HAP-1 (cell line): ENCODE data around the gene CREB3L1.
A peak's percentile ranks its signal among the peaks of the same experiment; 100 is the strongest.
"Not testable (repeated sequence)": the region's sequence is repeated elsewhere in the genome, so short reads cannot be mapped to it uniquely, and the experiment has no call there.

Experiments
- DNase-seq, 2 experiments: peaks; one replicate each; pipeline ENCODE4 v3.0.0-alpha.2; 2016 to 2020; ENCODE audit warnings: low spot score in 2 of 2
- H3K27me3 ChIP-seq: fragments of 250-450 bp; sonication (Bioruptor Pico); 2 replicates; pipeline ENCODE4 v1.5.1; 2020; ENCODE audit warnings: low read depth, mild to moderate bottlenecking, moderate library complexity
- H3K36me3 ChIP-seq: fragments of 250-450 bp; sonication (Bioruptor Pico); replicated peaks from 2 replicates; pipeline ENCODE4 v1.5.1; 2020; ENCODE audit warnings: mild to moderate bottlenecking
- H3K4me1 ChIP-seq: fragments of 250-450 bp; sonication (Bioruptor Pico); 2 replicates; pipeline ENCODE4 v1.5.1; 2020; ENCODE audit warnings: mild to moderate bottlenecking
- H3K4me3 ChIP-seq: fragments of 250-450 bp; sonication (Bioruptor Pico); 2 replicates; pipeline ENCODE4 v1.5.1; 2020; ENCODE audit warnings: mild to moderate bottlenecking, moderate library complexity
- H3K9me3 ChIP-seq: fragments of 250-450 bp; sonication (Bioruptor Pico); 2 replicates; pipeline ENCODE4 v1.5.1; 2020; ENCODE audit warnings: mild to moderate bottlenecking, moderate library complexity
- in situ Hi-C: fragments of 300-500 bp; cut with MboI; formaldehyde crosslinking; loops from 3 replicates; pipeline ENCODE4 v1.14.3; 2020; ENCODE audit warnings: low sequenced_read_pairs, inconsistent platforms, mixed read lengths

The CREB3L1 gene

GRCh38 chr11:46302866-46303265 lies 25.4 kb downstream of the CREB3L1 start:
- Histone ChIP-seq H3K9me3 (no peaks in the 10 kb centered on the region), H3K27me3 (no peaks in the 10 kb centered on the region), H3K4me3 (no peak overlapping the region), H3K4me1 (no peaks in the 10 kb centered on the region), H3K36me3 (no peaks in the 10 kb centered on the region)
- in situ Hi-C loops, result no loop called here
- no peak for DNase-seq

DNA sequence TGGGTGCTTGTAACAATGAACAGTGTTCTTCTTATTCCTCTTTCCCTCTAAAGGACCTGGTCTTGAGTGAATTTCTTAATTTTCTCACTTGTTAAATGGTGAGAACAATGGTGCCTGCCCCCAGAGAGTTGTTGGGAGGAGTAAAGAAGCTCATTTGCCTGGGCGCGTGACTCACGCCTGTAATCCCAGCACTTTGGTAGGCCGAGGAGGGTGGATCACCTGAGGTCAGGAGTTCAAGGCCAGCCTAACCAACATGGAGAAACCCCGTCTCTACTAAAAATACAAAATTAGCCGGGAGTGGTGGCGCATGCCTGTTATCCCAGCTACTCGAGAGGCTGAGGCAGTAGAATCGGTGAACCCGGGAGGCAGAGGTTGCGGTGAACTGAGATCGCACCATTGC lies 26.6 kb downstream of the CREB3L1 start:
- H3K27me3 ChIP-seq, H3K4me3 ChIP-seq, H3K4me1 ChIP-seq, in situ Hi-C loops, H3K36me3 ChIP-seq, DNase-seq, H3K9me3 ChIP-seq: not testable (repeated sequence)

DNA sequence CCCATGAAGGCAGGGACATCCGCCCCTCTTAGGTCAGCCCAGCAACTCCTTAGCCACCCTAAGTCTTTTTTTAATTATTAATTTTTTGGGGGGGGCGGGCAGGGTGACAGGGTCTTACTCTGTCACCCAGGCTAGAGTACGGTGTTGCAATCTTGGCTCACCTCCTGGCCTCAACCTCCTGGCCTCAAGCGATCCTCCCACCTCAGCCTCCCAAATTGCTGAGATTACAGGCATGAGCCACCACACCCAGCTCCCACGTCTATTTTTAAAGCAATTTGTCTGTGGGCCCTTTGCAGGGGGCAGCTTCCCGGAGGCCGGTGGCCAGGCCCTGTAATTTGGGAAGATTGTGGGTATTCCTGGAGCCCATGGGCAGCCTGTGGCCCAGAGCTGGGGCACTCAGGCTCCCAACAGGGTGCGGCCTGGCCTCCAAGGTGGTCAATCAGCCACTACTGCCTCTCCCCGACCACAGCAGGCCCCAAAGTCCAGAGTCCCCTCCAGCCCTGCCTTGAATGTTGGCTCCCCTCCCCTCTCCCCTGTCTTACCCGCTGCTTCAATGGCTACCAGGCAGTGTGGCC lies 27.2 kb downstream of the CREB3L1 start:
- Histone ChIP-seq H3K36me3 (no peaks in the 10 kb centered on the region), H3K9me3 (no peaks in the 10 kb centered on the region), H3K4me1 (no peaks in the 10 kb centered on the region), H3K4me3 (no peak overlapping the region), H3K27me3 (no peaks in the 10 kb centered on the region)
- in situ Hi-C loops, result no loop called here
- no peak for DNase-seq

- Histone ChIP-seq H3K4me3 (no peak overlapping the region), H3K9me3 (no peaks in the 10 kb centered on the region), H3K27me3 (no peaks in the 10 kb centered on the region), H3K4me1 (no peaks in the 10 kb centered on the region), H3K36me3 (no peaks in the 10 kb centered on the region)
- no peak for DNase-seq
- in situ Hi-C loops, result no loop called here
Measured at GRCh38 chr11:46305295-46305694, 27.8 kb downstream of the CREB3L1 start.

DNA sequence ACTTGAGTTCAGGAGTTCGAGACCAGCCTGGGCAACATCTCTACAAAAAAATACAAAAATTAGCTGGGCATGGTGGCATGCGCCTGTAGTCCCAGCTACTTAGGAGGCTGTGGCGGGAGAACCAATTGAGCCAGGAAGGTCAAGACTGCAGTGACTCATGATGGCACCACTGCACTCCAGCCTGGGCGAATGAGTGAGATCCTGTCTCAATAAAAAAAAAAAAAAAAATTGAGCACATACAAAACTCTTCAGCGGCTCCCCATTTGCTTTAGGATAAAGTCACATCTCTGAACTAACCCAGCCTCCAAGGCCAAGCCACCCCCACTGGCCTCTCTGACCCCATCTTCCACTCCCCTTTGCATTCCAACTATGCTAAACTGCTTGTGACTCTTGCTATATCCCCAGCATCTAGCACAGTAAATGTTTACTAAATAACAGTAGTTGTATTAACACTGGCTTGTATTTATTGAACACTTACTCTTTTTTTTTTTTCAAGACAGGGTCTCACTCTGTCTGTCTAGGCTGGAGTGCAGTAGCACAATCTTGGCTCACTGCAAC lies 28.9 kb downstream of the CREB3L1 start:
- Histone ChIP-seq H3K27me3 (no peaks in the 10 kb centered on the region), H3K4me1 (no peaks in the 10 kb centered on the region), H3K36me3 (no peaks in the 10 kb centered on the region), H3K4me3 (no peak overlapping the region), H3K9me3 (no peaks in the 10 kb centered on the region)
- in situ Hi-C loops, result no loop called here
- DNase-seq, result no peak

GRCh38 chr11:46307369-46307768 lies 29.9 kb downstream of the CREB3L1 start:
- in situ Hi-C loops, result no loop called here
- H3K36me3 ChIP-seq, result no peaks in the 10 kb centered on the region

DNA sequence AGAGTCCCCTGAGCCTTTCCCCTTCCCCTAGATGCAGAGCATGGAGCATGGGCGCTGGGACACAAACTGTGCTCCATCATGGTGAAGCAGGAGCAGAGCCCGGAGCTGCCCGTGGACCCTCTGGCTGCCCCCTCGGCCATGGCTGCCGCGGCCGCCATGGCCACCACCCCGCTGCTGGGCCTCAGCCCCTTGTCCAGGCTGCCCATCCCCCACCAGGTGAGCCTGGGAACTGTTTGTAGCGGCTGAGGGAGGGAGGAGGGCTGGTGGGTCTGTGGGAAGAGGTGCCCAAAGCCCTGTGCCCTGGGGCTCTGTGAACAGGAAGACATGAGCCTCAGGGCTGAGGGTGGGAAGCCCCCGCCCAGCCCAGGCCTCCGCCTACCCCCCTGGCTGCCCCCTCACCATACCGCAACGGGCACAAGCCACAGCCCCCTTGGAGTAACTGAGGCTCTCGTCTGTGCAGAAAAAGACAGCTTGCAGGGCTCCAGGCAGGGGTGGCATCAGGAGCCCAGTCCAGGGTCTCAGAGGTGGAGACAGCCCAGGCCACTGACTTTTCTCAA lies 30.4 kb downstream of the CREB3L1 start:
- no peaks in the 10 kb centered on the region for H3K4me1 ChIP-seq
- no peaks in the 10 kb centered on the region for H3K36me3 ChIP-seq
- no peak for DNase-seq
- no peak overlapping the region for H3K4me3 ChIP-seq
- H3K9me3 ChIP-seq, result no peaks in the 10 kb centered on the region
- no peaks in the 10 kb centered on the region for H3K27me3 ChIP-seq
- in situ Hi-C loops, result no loop called here

More at GRCh38 chr11:46307369-46307768, 29.9 kb downstream of the CREB3L1 start:
- Histone ChIP-seq H3K27me3 (no peaks in the 10 kb centered on the region), H3K4me3 (no peak overlapping the region), H3K9me3 (no peaks in the 10 kb centered on the region), H3K4me1 (no peaks in the 10 kb centered on the region)
- DNase-seq, result no peak

DNA sequence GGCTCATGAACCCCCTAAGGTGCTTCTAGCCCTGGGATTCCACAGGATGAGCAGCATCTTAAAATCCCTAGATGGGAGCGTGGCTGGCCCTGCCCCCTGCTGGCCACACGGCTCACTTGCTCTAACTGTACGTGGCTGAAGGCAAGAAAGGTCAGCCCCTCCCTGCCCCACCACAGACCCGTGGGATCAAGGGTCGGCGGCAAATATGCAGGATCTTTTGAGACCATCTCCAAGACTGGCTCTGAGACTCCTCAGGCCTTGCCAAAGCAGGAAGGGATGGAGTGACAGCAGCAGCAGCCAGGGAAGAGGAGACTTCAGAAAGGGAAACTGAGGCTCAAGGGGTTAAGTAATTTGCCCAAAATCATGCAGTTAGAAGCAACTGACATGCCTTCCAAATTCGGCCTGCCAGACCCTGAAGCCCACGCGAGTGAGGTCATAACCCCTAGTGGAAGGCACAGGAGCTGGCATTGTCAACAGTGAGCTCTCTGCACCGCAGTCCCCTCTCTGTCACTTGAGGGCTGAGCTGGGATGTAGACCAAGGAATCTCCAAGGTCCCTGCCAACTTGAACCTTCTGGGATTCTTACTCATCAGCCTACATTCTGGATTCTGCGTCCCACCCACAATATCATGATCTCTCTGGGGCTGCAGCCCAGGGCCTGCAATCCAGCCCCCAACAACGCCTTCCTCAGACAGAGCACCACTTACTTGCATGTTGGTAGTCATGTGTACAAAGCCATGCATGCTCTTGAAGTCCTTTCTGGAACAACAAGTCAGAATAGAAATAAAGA lies 31.4 kb downstream of the CREB3L1 start:
- in situ Hi-C loops, result no loop called here
- Histone ChIP-seq H3K27me3 (no peaks in the 10 kb centered on the region), H3K36me3 (no peaks in the 10 kb centered on the region), H3K9me3 (no peaks in the 10 kb centered on the region), H3K4me3 (no peak overlapping the region), H3K4me1 (no peaks in the 10 kb centered on the region)
- peak; percentile 62 to 86 for DNase-seq

GRCh38 chr11:46309814-46310259 lies 32.4 kb downstream of the CREB3L1 start:
- H3K4me1 ChIP-seq, result no peaks in the 10 kb centered on the region
- in situ Hi-C loops, result no loop called here
- no peaks in the 10 kb centered on the region for H3K9me3 ChIP-seq
- no peaks in the 10 kb centered on the region for H3K36me3 ChIP-seq
- DNase-seq, result no peak
- H3K27me3 ChIP-seq, result no peaks in the 10 kb centered on the region
- no peak overlapping the region for H3K4me3 ChIP-seq

GRCh38 chr11:46315033-46315738 lies 37.7 kb downstream of the CREB3L1 start:
- in situ Hi-C loops, result no loop called here
- Histone ChIP-seq H3K36me3 (no peaks in the 10 kb centered on the region), H3K27me3 (no peaks in the 10 kb centered on the region), H3K4me1 (no peaks in the 10 kb centered on the region), H3K9me3 (no peaks in the 10 kb centered on the region), H3K4me3 (no peak overlapping the region)
- DNase-seq, result peak; percentile 82 to 95

- H3K9me3 ChIP-seq, result no peaks in the 10 kb centered on the region
- H3K36me3 ChIP-seq, result no peaks in the 10 kb centered on the region
- H3K4me1 ChIP-seq, result no peaks in the 10 kb centered on the region
- H3K4me3 ChIP-seq, result no peak overlapping the region
- no peak for DNase-seq
- in situ Hi-C loops, result no loop called here
- no peaks in the 10 kb centered on the region for H3K27me3 ChIP-seq
Measured at GRCh38 chr11:46315783-46316563, 38.5 kb downstream of the CREB3L1 start.

DNA sequence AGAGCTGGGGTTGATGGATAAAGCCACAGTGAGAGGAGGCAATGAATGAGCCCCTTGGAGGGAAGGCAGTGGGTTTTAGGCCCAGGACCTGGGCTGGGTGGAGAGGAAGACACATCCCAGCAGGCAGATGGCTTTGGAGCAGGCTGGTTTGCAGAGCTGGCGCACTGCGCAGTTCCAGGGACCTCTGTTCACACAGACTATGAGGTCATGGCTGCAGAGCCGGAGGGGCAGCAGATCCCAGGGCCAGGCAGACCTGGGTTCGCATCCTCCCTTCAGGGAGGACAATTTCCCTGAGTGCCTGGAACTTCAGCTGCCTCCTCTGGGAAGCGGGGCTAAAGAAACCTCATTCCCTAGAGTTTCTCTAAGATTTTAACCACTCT lies 41.6 kb downstream of the CREB3L1 start:
- Histone ChIP-seq H3K4me1 (no peaks in the 10 kb centered on the region), H3K4me3 (no peak overlapping the region), H3K27me3 (no peaks in the 10 kb centered on the region), H3K9me3 (no peaks in the 10 kb centered on the region), H3K36me3 (no peaks in the 10 kb centered on the region)
- DNase-seq, result no peak
- in situ Hi-C loops, result no loop called here

GRCh38 chr11:46321757-46322156 lies 44.3 kb downstream of the CREB3L1 start:
- no peaks in the 10 kb centered on the region for H3K27me3 ChIP-seq
- H3K36me3 ChIP-seq, result no peaks in the 10 kb centered on the region
- no peak for DNase-seq
- H3K4me1 ChIP-seq, result no peaks in the 10 kb centered on the region
- in situ Hi-C loops, result loop anchor here (5.0 kb wide), 1 partner anchor 79 kb away; no protein-coding TSS in a partner anchor
- no peaks in the 10 kb centered on the region for H3K9me3 ChIP-seq
- no peak overlapping the region for H3K4me3 ChIP-seq
